ENCODE results near the gene NIM1K. TPM values are rescaled to one million over a fixed set of nuclear protein-coding genes. Genes with fewer than 3 reads are reported as not detected.
"Not testable (repeated sequence)": the region's sequence is repeated elsewhere in the genome, so short reads cannot be mapped to it uniquely, and the experiment has no call there.

The NIM1K gene
- total RNA-seq, 3 donors from 2014 or later (not counting 1 experiment from before 2014, with no cell fraction given), result 0.28 to 0.40 (median 0.36) TPM

DNA sequence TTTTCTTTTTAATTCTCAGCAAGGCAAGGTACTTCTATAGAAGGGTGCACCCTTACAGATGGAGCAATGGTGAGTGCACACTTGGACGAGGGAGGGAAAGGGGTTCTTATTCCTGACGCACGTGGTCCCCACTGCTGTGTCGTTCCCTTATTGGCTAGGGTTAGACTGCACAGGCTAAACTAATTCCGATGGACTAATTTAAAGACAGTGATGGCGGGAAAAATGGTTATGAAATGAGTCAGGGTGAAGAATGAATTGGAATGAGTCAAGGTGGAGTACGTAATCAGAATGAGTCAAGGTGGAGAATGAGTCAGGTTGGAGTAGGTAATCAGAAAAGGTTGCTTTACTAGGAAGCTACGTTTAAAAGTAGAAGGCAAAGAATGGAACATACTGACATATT, 123.2 kb downstream of the NIM1K start:
- Histone ChIP-seq H3K36me3 (ENCODE audit: control insufficient read depth, insufficient read depth, low read length) (no peaks in the 10 kb centered on the region), H3K4me3 (ENCODE audit: low read length) (no peak overlapping the region), H3K4me1 (ENCODE audit: control insufficient read depth, insufficient read depth, low read length) (peaks cover 17% of the 10 kb centered on the region), H3K9me3 (ENCODE audit: control insufficient read depth, insufficient read depth, low read length) (no peaks in the 10 kb centered on the region), H3K27me3 (ENCODE audit: control insufficient read depth, insufficient read depth, low read length) (no peaks in the 10 kb centered on the region), H3K27ac (ENCODE audit: low read length) (no peak overlapping the region)
- intact Hi-C loops (cut with micrococcal nuclease), result no loop called here
- Mint-ChIP-seq H3K4me1 (peaks cover 25 to 30% of the 10 kb centered on the region in 2 donors), H3K4me3 (no peak overlapping the region), H3K9me3 (no peaks in the 10 kb centered on the region), H3K36me3 (no peaks in the 10 kb centered on the region), H3K27ac (peak overlapping the region; percentile 98 to 99), H3K27me3 (ENCODE audit: low read depth in 2 of 2) (peaks cover 0 to 3% of the 10 kb centered on the region in 2 donors)
- no peak for DNase-seq
- no peak for ATAC-seq
- TF ChIP-seq, protein P1, sequence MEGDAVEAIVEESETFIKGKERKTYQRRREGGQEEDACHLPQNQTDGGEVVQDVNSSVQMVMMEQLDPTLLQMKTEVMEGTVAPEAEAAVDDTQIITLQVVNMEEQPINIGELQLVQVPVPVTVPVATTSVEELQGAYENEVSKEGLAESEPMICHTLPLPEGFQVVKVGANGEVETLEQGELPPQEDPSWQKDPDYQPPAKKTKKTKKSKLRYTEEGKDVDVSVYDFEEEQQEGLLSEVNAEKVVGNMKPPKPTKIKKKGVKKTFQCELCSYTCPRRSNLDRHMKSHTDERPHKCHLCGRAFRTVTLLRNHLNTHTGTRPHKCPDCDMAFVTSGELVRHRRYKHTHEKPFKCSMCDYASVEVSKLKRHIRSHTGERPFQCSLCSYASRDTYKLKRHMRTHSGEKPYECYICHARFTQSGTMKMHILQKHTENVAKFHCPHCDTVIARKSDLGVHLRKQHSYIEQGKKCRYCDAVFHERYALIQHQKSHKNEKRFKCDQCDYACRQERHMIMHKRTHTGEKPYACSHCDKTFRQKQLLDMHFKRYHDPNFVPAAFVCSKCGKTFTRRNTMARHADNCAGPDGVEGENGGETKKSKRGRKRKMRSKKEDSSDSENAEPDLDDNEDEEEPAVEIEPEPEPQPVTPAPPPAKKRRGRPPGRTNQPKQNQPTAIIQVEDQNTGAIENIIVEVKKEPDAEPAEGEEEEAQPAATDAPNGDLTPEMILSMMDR (IDR thresholded peaks at IDR 0.05), result no peak
- WGBS (ENCODE audit: insufficient coverage), result 87% methylated on average over 7 of the region's 8 CpGs

DNA sequence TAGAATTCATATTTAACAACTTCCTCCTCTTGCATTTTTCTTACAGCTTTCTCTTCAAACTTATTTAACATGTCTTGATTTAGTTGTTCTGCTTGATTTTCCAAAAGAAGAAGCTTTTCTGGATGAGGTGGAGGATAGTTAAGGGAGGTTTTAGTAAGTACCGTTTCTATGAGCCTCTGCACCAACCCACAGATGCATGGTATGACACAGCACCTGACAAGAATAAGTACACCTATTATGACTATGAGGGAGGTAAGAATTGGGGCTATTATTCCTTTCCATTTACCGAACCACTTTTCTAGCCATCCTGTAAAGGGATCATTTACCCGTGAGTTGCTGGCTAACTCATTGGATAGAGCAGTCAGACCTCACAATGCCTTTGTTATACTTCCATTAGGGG, 123.7 kb downstream of the NIM1K start:
- intact Hi-C loops (cut with micrococcal nuclease), result no loop called here

DNA sequence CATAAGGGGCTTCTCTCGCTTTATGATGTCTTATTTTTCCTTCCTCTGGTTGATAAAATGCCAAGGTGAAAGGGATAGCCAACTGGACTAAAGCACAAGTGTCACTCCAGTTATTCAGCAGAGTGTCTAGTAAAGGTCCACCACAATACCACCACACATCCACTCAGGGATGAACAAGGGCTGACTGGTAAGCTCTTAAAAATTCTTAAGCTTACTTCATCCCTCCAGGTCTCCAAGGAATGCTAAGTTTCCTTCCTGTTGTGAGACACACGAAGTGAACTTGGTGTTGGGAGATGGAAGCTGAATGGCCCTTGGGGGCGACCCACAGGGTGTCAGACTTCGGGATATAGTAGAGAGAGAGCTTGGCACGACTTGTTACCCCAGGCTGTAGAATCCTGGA, 124.4 kb downstream of the NIM1K start:
- Mint-ChIP-seq H3K9me3 (no peaks in the 10 kb centered on the region), H3K27ac (peak overlapping the region in 1 of 2 donors; percentile 19), H3K36me3 (no peaks in the 10 kb centered on the region), H3K27me3 (ENCODE audit: low read depth in 2 of 2) (peaks cover 0 to 3% of the 10 kb centered on the region in 2 donors), H3K4me1 (peaks cover 25 to 28% of the 10 kb centered on the region in 2 donors), H3K4me3 (no peak overlapping the region)
- Histone ChIP-seq H3K9me3 (ENCODE audit: control insufficient read depth, insufficient read depth, low read length) (no peaks in the 10 kb centered on the region), H3K4me3 (ENCODE audit: low read length) (no peak overlapping the region), H3K27ac (ENCODE audit: low read length) (no peak overlapping the region), H3K36me3 (ENCODE audit: control insufficient read depth, insufficient read depth, low read length) (no peaks in the 10 kb centered on the region), H3K4me1 (ENCODE audit: control insufficient read depth, insufficient read depth, low read length) (peaks cover 17% of the 10 kb centered on the region), H3K27me3 (ENCODE audit: control insufficient read depth, insufficient read depth, low read length) (no peaks in the 10 kb centered on the region)
- TF ChIP-seq, protein P1 (IDR thresholded peaks at IDR 0.05), result no peak
- WGBS (ENCODE audit: insufficient coverage), result 96% methylated on average over 5 of the region's 5 CpGs
- no peak for ATAC-seq
- DNase-seq, result no peak
- intact Hi-C loops (cut with micrococcal nuclease), result no loop called here

More for the DNA sequence above, 123.7 kb downstream of the NIM1K start:
- Mint-ChIP-seq H3K4me1 (peaks cover 25 to 30% of the 10 kb centered on the region in 2 donors), H3K36me3 (no peaks in the 10 kb centered on the region), H3K27me3 (ENCODE audit: low read depth in 2 of 2) (peaks cover 0 to 3% of the 10 kb centered on the region in 2 donors), H3K4me3 (no peak overlapping the region), H3K27ac (peak overlapping the region in 1 of 2 donors; percentile 99), H3K9me3 (no peaks in the 10 kb centered on the region)
- Histone ChIP-seq H3K36me3 (ENCODE audit: control insufficient read depth, insufficient read depth, low read length) (no peaks in the 10 kb centered on the region), H3K4me3 (ENCODE audit: low read length) (no peak overlapping the region), H3K27me3 (ENCODE audit: control insufficient read depth, insufficient read depth, low read length) (no peaks in the 10 kb centered on the region), H3K27ac (ENCODE audit: low read length) (no peak overlapping the region), H3K9me3 (ENCODE audit: control insufficient read depth, insufficient read depth, low read length) (no peaks in the 10 kb centered on the region), H3K4me1 (ENCODE audit: control insufficient read depth, insufficient read depth, low read length) (peaks cover 17% of the 10 kb centered on the region)
- WGBS (ENCODE audit: insufficient coverage), result 88% methylated on average over 1 of the region's 3 CpGs
- TF ChIP-seq, protein P1 (IDR thresholded peaks at IDR 0.05), result no peak
- DNase-seq, result no peak
- no peak for ATAC-seq

DNA sequence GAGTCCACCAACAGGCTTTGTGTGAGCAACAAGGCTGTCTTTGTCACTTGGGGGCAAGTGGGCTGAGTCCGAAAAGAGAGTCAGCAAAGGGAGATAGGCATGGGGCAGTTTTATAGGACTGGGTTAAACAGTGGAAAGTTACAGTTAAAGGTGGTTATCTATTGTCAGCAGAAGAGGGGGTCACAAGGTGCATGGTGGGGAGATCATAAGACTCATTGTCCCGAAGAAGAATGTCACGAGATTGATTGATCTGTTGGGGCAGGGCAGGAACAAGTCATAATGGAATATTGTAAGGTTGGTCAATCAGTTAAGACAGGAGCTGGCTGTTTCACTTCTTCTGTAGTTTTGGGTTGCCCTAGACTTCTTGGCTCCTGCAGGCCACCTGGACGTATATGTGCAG, 128.8 kb downstream of the NIM1K start:
- H3K4me1 ChIP-seq (ENCODE audit: control insufficient read depth, insufficient read depth, low read length), result no peaks in the 10 kb centered on the region
- DNase-seq (no peak), ATAC-seq (no peak)
- H3K36me3 ChIP-seq (ENCODE audit: control insufficient read depth, insufficient read depth, low read length), result no peaks in the 10 kb centered on the region
- no peaks in the 10 kb centered on the region for H3K9me3 Mint-ChIP-seq
- peaks cover 4 to 10% of the 10 kb centered on the region in 2 donors for H3K27me3 Mint-ChIP-seq (ENCODE audit: low read depth in 2 of 2)
- H3K36me3 Mint-ChIP-seq, result no peaks in the 10 kb centered on the region
- no peaks in the 10 kb centered on the region for H3K27me3 ChIP-seq (ENCODE audit: control insufficient read depth, insufficient read depth, low read length)
- H3K4me3 Mint-ChIP-seq, result no peak overlapping the region
- no peak overlapping the region for H3K27ac ChIP-seq (ENCODE audit: low read length)
- H3K27ac Mint-ChIP-seq, result no peak overlapping the region
- intact Hi-C loops (cut with micrococcal nuclease), result no loop called here
- no peak overlapping the region for H3K4me3 ChIP-seq (ENCODE audit: low read length)
- no peaks in the 10 kb centered on the region for H3K4me1 Mint-ChIP-seq
- TF ChIP-seq, protein P1 (IDR thresholded peaks at IDR 0.05), result no peak
- 98% methylated on average over 3 of the region's 4 CpGs for WGBS (ENCODE audit: insufficient coverage)
- no peaks in the 10 kb centered on the region for H3K9me3 ChIP-seq (ENCODE audit: control insufficient read depth, insufficient read depth, low read length)

DNA sequence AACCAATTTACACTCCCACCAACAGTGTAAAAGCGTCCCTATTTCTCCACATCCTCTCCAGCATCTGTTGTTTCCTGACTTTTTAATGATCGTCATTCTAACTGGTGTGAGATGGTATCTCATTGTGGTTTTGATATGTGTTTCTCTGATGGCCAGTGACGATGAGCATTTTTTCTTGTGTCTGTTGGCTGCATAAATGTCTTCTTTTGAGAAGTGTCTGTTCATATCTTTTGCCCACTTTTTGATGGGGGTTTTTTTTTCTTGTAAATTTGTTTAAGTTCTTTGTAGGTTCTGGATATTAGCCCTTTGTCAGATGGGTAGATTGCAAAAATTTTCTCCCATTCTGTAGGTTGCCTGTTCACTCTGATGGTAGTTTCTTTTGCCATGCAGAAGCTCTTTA, 131.5 kb downstream of the NIM1K start:
- peaks cover 21 to 23% of the 10 kb centered on the region in 2 donors for H3K27me3 Mint-ChIP-seq (ENCODE audit: low read depth in 2 of 2)
- H3K9me3 ChIP-seq (ENCODE audit: control insufficient read depth, insufficient read depth, low read length); H3K4me3 Mint-ChIP-seq; ATAC-seq; H3K36me3 ChIP-seq (ENCODE audit: control insufficient read depth, insufficient read depth, low read length); H3K27me3 ChIP-seq (ENCODE audit: control insufficient read depth, insufficient read depth, low read length); H3K36me3 Mint-ChIP-seq; H3K9me3 Mint-ChIP-seq; intact Hi-C loops (cut with micrococcal nuclease); H3K27ac Mint-ChIP-seq; H3K4me1 ChIP-seq (ENCODE audit: control insufficient read depth, insufficient read depth, low read length); DNase-seq; H3K4me3 ChIP-seq (ENCODE audit: low read length); H3K4me1 Mint-ChIP-seq; H3K27ac ChIP-seq (ENCODE audit: low read length): not testable (repeated sequence)
- WGBS (ENCODE audit: insufficient coverage), result 43% methylated on average over 2 of the region's 3 CpGs

Data from natural killer cell (primary cell).